Measurements from ENCODE around the gene C9orf72. TPM values are rescaled to one million over a fixed set of nuclear protein-coding genes. Genes with fewer than 3 reads are reported as not detected.

Gene C9orf72
- total and polyA plus RNA-seq, 7 donors = 6.4 to 28.0 (median 21.0) TPM

GRCh38 chr9:27560457-27560856 lies 12.8 kb downstream of the C9orf72 start:
- DNase-seq = no peak
- Histone ChIP-seq H3K36me3 (peaks cover 6 to 90% (median 18%) of the 10 kb centered on the region in 4 donors), H3K4me3 (no peak overlapping the region), H3K27ac (no peak overlapping the region), H3K4me1 (peaks cover 0 to 1% (median 0%) of the 10 kb centered on the region in 4 donors), H3K9me3 (no peaks in the 10 kb centered on the region), H3K27me3 (no peaks in the 10 kb centered on the region)
- TF ChIP-seq EP300 (IDR thresholded peaks at IDR 0.05) (no peak), POLR2A (IDR thresholded peaks at IDR 0.05) (no peak), CTCF (IDR thresholded peaks at IDR 0.05) (no peak), POLR2AphosphoS5 (IDR thresholded peaks at IDR 0.05) (no peak)
- intact Hi-C loops (cut with DNase I) = no loop called here

GRCh38 chr9:27558307-27558706 lies 15.0 kb downstream of the C9orf72 start:
- intact Hi-C loops (cut with DNase I) = no loop called here
- no peak overlapping the region for H3K4me3 ChIP-seq
- H3K36me3 ChIP-seq = peaks cover 6 to 92% (median 24%) of the 10 kb centered on the region in 4 donors
- TF ChIP-seq CTCF (IDR thresholded peaks at IDR 0.05) = no peak
- no peak for TF ChIP-seq EP300 (IDR thresholded peaks at IDR 0.05)
- no peak for TF ChIP-seq POLR2A (IDR thresholded peaks at IDR 0.05)
- no peak for TF ChIP-seq POLR2AphosphoS5 (IDR thresholded peaks at IDR 0.05)
- DNase-seq = no peak
- no peak overlapping the region for H3K27ac ChIP-seq
- no peaks in the 10 kb centered on the region for H3K4me1 ChIP-seq
- no peaks in the 10 kb centered on the region for H3K9me3 ChIP-seq
- no peaks in the 10 kb centered on the region for H3K27me3 ChIP-seq

GRCh38 chr9:27556470-27556869 lies 16.8 kb downstream of the C9orf72 start:
- H3K4me1 ChIP-seq = no peaks in the 10 kb centered on the region
- 93 to 94% methylated on average over 8 of the region's 8 CpGs for whole genome bisulfite sequencing, 2 donors
- H3K9me3 ChIP-seq = no peaks in the 10 kb centered on the region
- intact Hi-C loops (cut with DNase I) = no loop called here
- peaks cover 5 to 96% (median 23%) of the 10 kb centered on the region in 4 donors for H3K36me3 ChIP-seq
- H3K27ac ChIP-seq = no peak overlapping the region
- no peak for DNase-seq
- TF ChIP-seq EP300 (IDR thresholded peaks at IDR 0.05) = no peak
- TF ChIP-seq POLR2A (IDR thresholded peaks at IDR 0.05) = no peak
- TF ChIP-seq CTCF (IDR thresholded peaks at IDR 0.05) = no peak
- no peak for TF ChIP-seq POLR2AphosphoS5 (IDR thresholded peaks at IDR 0.05)
- no peaks in the 10 kb centered on the region for H3K27me3 ChIP-seq
- H3K4me3 ChIP-seq = no peak overlapping the region

- intact Hi-C loops (cut with DNase I) = no loop called here
- no peak for TF ChIP-seq POLR2A (IDR thresholded peaks at IDR 0.05)
- no peak for TF ChIP-seq CTCF (IDR thresholded peaks at IDR 0.05)
- TF ChIP-seq POLR2AphosphoS5 (IDR thresholded peaks at IDR 0.05) = no peak
- TF ChIP-seq EP300 (IDR thresholded peaks at IDR 0.05) = no peak
- no peak overlapping the region for H3K4me3 ChIP-seq
- no peaks in the 10 kb centered on the region for H3K4me1 ChIP-seq
- no peak overlapping the region for H3K27ac ChIP-seq
- H3K27me3 ChIP-seq = no peaks in the 10 kb centered on the region
- peaks cover 0 to 95% (median 18%) of the 10 kb centered on the region in 4 donors for H3K36me3 ChIP-seq
- no peaks in the 10 kb centered on the region for H3K9me3 ChIP-seq
- WGBS, 2 donors = 97 to 98% methylated on average over 1 of the region's 1 CpG
- no peak for DNase-seq
These were observed 18.6 kb downstream of the C9orf72 start for GRCh38 chr9:27554712-27555111.

- 89 to 90% methylated on average over 4 of the region's 4 CpGs for WGBS, 2 donors
- Histone ChIP-seq H3K27me3 (no peaks in the 10 kb centered on the region), H3K9me3 (no peaks in the 10 kb centered on the region), H3K27ac (no peak overlapping the region), H3K4me3 (no peak overlapping the region), H3K36me3 (peaks cover 0 to 56% (median 6%) of the 10 kb centered on the region in 4 donors), H3K4me1 (peaks cover 0 to 6% (median 4%) of the 10 kb centered on the region in 4 donors)
- no peak for DNase-seq
- TF ChIP-seq CTCF (IDR thresholded peaks at IDR 0.05) (no peak), EP300 (IDR thresholded peaks at IDR 0.05) (no peak), POLR2A (IDR thresholded peaks at IDR 0.05) (no peak), POLR2AphosphoS5 (IDR thresholded peaks at IDR 0.05) (no peak)
- intact Hi-C loops (cut with DNase I) = loop anchor here (10.0 kb wide), 2 partner anchors 424 to 514 kb away; no protein-coding TSS in a partner anchor
These were observed 24.0 kb downstream of the C9orf72 start for GRCh38 chr9:27549196-27549755.
